Activated naive CD8-positive, alpha-beta T cell treated with anti-CD3 and anti-CD28 coated beads for 36 hours (primary cell): ENCODE data around the gene MYL9. TPM values are rescaled to one million over a fixed set of nuclear protein-coding genes. Genes with fewer than 3 reads are reported as not detected.

ENCODE experiments used
- DNase-seq: peaks from one replicate; pipeline ENCODE4 v3.0.0; 2021
- H3K27ac Mint-ChIP-seq: one replicate; pipeline ENCODE4 v1.8.0; 2022; ENCODE audit warnings: mild to moderate bottlenecking, moderate library complexity, mixed read lengths
- H3K27me3 Mint-ChIP-seq: one replicate; pipeline ENCODE4 v1.8.0; 2022; ENCODE audit warnings: mild to moderate bottlenecking, mixed read lengths
- H3K36me3 Mint-ChIP-seq: one replicate; pipeline ENCODE4 v1.8.0; 2021; ENCODE audit warnings: mild to moderate bottlenecking, mixed read lengths
- H3K4me1 Mint-ChIP-seq: one replicate; pipeline ENCODE4 v1.8.0; 2021; ENCODE audit warnings: mixed read lengths
- H3K4me3 Mint-ChIP-seq: one replicate; pipeline ENCODE4 v1.8.0; 2022; ENCODE audit warnings: mild to moderate bottlenecking, moderate library complexity, mixed read lengths
- H3K9me3 Mint-ChIP-seq: one replicate; pipeline ENCODE4 v1.8.0; 2022; ENCODE audit warnings: mixed read lengths
- total RNA-seq, 2 experiments: library from RNA; stranded (reverse); gene quantifications; one replicate each; pipeline ENCODE4 v1.2.3, GENCODE V29; 2021

Gene MYL9
- under 1 TPM in 1 of 2 experiments, not detected in 1; 0.12 TPM for total RNA-seq

DNA sequence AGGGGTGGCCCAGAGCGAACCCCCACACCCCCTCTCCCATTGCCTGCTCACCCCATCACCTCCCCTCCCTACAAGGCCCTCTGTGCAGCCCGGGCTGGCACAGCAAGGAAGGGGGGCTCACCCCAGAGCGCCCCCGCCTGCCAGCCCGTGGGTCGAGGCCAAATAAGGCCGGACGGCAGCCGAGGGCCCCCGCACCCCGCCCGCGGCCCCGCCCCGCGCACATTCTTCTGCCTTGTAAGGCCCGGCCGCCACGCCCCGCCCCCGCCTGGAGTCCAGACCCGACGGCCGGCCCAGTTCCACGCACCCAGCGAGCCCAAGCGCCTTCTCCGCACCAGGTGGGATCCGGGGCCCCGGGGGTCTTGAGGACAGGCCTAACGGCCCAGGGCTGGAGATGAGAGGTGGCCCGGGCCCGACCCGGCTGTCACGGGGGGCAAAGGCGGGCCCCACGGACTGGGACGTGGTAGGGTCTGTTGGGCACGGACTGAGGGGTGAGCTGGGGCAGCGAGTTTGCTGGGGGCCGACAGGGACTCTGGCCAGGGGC lies at the start of gene MYL9:
TSS of gene MYL9 (plus strand) at position 293 of the 541 bp plus-strand sequence. CDS start 3,366 bp downstream, outside the sequence.
- Mint-ChIP-seq H3K9me3 (no peaks in the 10 kb centered on the region), H3K4me3 (no peak within 1 kb of the TSS), H3K27me3 (no peaks in the 10 kb centered on the region), H3K36me3 (no peaks in the 10 kb centered on the region), H3K4me1 (peaks cover 5% of the 10 kb centered on the region), H3K27ac (no peak within 1 kb of the TSS)
- no peak for DNase-seq

DNA sequence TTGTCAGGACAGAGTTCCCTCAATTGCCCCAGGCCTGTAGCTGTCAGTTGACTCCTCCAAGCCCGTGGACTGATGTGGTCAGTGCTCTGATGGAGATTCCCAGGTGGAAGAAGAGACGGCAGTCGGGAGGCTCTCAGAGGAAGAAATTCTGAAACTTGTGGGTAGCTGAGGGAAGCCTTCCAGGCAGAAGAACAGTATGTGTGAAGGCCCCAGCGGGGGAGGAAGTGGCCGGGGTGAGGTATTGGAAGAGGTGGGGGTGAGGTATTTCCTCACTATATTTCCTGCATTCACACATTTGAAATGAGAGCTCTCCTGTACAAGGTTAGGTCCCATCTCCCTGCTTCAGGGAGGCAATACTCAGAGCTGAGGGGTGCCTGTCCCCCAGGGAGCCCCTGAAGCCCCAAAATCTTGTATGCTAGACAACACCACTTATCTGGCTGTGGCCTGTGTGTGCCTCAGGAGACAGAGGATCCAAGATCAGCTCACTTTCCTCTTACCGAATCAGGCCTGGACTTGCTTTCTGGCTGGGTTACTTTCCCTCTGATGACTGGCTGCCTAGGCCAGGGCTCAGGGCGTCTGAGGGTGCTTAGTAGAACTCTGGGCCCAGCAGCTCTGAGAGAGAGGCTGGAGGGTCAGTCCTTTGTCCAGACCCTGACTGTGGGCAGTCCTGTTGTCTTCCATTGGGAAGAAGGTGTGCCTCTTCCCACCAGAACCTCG lies 49.3 kb upstream of the MYL9 start:
- H3K36me3 Mint-ChIP-seq = peaks cover 3% of the 10 kb centered on the region
- peak overlapping the region; percentile 1 for H3K4me3 Mint-ChIP-seq
- peak; percentile 58 for DNase-seq
- H3K27me3 Mint-ChIP-seq = no peaks in the 10 kb centered on the region
- peak overlapping the region; percentile 81 for H3K27ac Mint-ChIP-seq
- no peaks in the 10 kb centered on the region for H3K9me3 Mint-ChIP-seq
- peaks cover 32% of the 10 kb centered on the region for H3K4me1 Mint-ChIP-seq

GRCh38 chr20:36493051-36493800 lies 48.1 kb upstream of the MYL9 start:
- peaks cover 32% of the 10 kb centered on the region for H3K4me1 Mint-ChIP-seq
- no peak for DNase-seq
- H3K9me3 Mint-ChIP-seq = no peaks in the 10 kb centered on the region
- no peak overlapping the region for H3K27ac Mint-ChIP-seq
- no peak overlapping the region for H3K4me3 Mint-ChIP-seq
- H3K36me3 Mint-ChIP-seq = peaks cover 3% of the 10 kb centered on the region
- no peaks in the 10 kb centered on the region for H3K27me3 Mint-ChIP-seq

- Mint-ChIP-seq H3K36me3 (peaks cover 3% of the 10 kb centered on the region), H3K27me3 (no peaks in the 10 kb centered on the region), H3K4me3 (no peak overlapping the region), H3K27ac (no peak overlapping the region), H3K4me1 (peaks cover 32% of the 10 kb centered on the region), H3K9me3 (no peaks in the 10 kb centered on the region)
- DNase-seq = no peak
Measured at GRCh38 chr20:36493801-36494114, 47.6 kb upstream of the MYL9 start.

DNA sequence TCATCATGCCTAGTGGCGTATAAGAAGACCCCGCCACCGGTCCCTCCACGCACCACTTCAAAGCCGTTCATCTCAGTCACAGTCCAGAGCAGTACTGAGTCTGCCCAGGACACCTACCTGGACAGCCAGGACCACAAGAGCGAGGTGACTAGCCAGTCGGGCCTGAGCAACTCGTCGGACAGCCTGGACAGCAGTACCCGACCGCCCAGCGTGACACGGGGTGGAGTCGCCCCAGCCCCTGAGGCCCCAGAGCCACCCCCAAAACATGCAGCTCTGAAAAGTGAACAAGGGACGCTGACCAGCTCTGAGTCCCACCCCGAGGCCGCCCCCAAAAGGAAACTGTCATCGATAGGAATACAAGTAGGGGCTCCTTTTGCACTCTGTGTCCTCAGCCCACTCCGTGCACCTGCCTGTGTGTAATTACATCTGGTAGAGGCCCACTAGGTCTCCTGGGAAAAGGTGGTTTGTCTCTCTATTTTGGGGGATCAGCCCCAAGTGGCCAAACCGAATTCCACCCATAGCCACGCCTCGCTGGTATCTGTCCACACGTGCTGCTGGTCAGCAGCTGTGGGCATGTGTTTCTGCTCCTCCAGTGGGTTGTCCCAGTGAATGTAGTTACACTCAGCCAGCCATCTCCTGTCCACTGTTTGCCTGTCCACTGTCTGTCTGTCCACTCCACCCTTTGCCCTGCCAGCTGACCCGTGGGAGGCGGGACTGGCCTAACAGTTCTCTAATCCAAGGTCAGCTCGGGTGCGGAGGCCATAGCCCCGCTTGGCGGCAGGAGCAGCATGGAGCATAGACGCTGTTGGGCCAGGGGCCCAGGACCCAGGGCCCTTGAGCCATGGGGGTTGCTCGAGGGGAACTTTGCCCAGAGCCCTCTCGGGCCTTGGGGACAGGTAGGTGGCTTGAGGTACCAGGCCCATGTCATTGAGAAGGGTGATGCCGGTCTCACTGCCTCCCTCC lies 44.3 kb upstream of the MYL9 start:
- H3K4me3 Mint-ChIP-seq = no peak overlapping the region
- no peaks in the 10 kb centered on the region for H3K27me3 Mint-ChIP-seq
- no peaks in the 10 kb centered on the region for H3K9me3 Mint-ChIP-seq
- H3K36me3 Mint-ChIP-seq = no peaks in the 10 kb centered on the region
- DNase-seq = no peak
- H3K27ac Mint-ChIP-seq = no peak overlapping the region
- H3K4me1 Mint-ChIP-seq = peaks cover 23% of the 10 kb centered on the region

DNA sequence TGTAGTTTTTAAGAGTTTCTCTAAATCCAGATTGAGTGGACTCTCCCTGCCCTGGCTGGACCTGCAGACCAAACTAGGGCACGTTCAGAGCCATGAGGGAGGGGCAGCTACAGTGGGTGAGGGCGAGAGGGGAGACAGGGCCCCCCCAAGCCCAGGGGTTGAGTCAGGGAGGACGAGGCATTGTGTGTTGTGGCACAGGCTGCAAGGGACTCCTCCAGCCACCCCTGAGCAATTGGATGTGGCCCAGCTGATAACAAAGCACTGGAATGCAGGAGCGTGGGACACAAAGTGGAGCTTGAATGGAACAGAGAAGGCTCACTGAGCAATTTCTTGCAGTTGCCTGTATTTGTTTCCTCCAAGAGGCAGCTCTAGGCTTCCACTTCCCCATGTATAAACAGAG lies 43.5 kb upstream of the MYL9 start:
- H3K4me1 Mint-ChIP-seq = peaks cover 16% of the 10 kb centered on the region
- H3K27me3 Mint-ChIP-seq = no peaks in the 10 kb centered on the region
- no peaks in the 10 kb centered on the region for H3K9me3 Mint-ChIP-seq
- no peak overlapping the region for H3K27ac Mint-ChIP-seq
- DNase-seq = no peak
- no peak overlapping the region for H3K4me3 Mint-ChIP-seq
- no peaks in the 10 kb centered on the region for H3K36me3 Mint-ChIP-seq

GRCh38 chr20:36498386-36499179 lies 42.7 kb upstream of the MYL9 start:
- no peaks in the 10 kb centered on the region for H3K27me3 Mint-ChIP-seq
- H3K9me3 Mint-ChIP-seq = no peaks in the 10 kb centered on the region
- peaks cover 11% of the 10 kb centered on the region for H3K4me1 Mint-ChIP-seq
- no peak overlapping the region for H3K27ac Mint-ChIP-seq
- no peak overlapping the region for H3K4me3 Mint-ChIP-seq
- H3K36me3 Mint-ChIP-seq = no peaks in the 10 kb centered on the region
- no peak for DNase-seq

DNA sequence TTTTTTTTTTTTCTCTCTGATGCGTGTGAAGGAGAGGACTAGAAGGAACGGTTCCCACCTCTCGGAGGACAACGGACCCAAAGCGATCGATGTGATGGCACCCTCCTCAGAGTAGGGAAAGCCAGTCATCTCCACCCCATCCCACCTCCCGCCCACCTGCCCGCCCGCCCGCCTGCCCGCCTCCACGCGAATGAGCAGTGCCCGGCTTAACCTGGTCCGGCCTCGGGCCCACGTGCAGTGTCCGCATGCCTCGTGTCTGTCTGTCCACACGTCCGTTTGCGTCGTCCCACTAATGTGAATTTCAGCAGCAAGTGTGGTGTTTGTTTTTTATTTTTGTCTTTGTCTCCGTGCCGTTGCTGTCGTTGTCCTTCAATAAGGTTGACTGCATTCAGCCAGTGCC lies 42.1 kb upstream of the MYL9 start:
- Mint-ChIP-seq H3K4me3 (no peak overlapping the region), H3K27me3 (no peaks in the 10 kb centered on the region), H3K27ac (no peak overlapping the region), H3K36me3 (peaks cover 2% of the 10 kb centered on the region), H3K4me1 (peaks cover 11% of the 10 kb centered on the region), H3K9me3 (no peaks in the 10 kb centered on the region)
- DNase-seq = no peak

DNA sequence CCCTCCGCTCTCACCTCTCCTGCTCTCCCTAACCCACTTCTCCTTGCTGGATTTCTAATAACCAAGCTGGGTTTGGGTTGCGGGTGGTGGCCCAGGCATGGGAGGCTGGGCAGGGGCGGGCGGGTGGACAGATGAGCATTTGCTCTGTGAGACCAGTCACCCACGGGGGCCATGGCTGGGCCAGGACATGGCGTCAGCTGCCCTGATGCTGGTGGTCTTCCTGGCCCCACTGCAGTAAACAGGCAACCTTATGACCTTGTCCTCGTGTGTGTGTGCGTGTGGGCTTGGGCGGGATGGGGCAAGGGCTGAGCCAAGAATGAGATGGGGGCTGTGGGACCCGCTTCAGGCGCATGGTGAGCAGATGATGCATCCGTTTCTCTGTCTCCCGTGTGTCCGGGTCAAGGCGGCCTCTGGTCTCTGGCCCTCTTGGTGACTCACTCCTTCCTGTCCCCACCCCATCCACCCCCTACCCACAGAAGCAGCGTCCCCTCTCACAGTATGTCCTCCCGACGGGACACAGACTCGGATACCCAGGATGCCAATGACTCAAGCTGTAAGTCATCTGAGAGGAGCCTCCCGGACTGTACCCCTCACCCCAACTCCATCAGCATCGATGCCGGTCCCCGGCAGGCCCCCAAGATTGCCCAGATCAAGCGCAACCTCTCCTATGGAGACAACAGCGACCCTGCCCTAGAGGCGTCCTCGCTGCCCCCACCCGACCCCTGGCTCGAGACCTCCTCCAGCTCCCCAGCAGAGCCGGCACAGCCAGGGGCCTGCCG lies 41.4 kb upstream of the MYL9 start:
- DNase-seq = no peak
- Mint-ChIP-seq H3K4me1 (peaks cover 9% of the 10 kb centered on the region), H3K36me3 (peaks cover 3% of the 10 kb centered on the region), H3K27ac (no peak overlapping the region), H3K4me3 (no peak overlapping the region), H3K27me3 (no peaks in the 10 kb centered on the region), H3K9me3 (no peaks in the 10 kb centered on the region)

GRCh38 chr20:36501367-36502006 lies 39.8 kb upstream of the MYL9 start:
- H3K4me3 Mint-ChIP-seq = no peak overlapping the region
- H3K27me3 Mint-ChIP-seq = no peaks in the 10 kb centered on the region
- peaks cover 3% of the 10 kb centered on the region for H3K36me3 Mint-ChIP-seq
- peak overlapping the region; percentile 8 for H3K27ac Mint-ChIP-seq
- peaks cover 11% of the 10 kb centered on the region for H3K4me1 Mint-ChIP-seq
- DNase-seq = no peak
- H3K9me3 Mint-ChIP-seq = no peaks in the 10 kb centered on the region

- DNase-seq = no peak
- Mint-ChIP-seq H3K27ac (no peak overlapping the region), H3K36me3 (peaks cover 3% of the 10 kb centered on the region)
Measured at GRCh38 chr20:36504295-36504694, 37.0 kb upstream of the MYL9 start.

GRCh38 chr20:36506253-36506652 lies 35.1 kb upstream of the MYL9 start:
- peaks cover 9% of the 10 kb centered on the region for H3K4me1 Mint-ChIP-seq
- no peak overlapping the region for H3K4me3 Mint-ChIP-seq
- H3K27me3 Mint-ChIP-seq = no peaks in the 10 kb centered on the region
- DNase-seq = no peak
- H3K27ac Mint-ChIP-seq = no peak overlapping the region
- no peaks in the 10 kb centered on the region for H3K9me3 Mint-ChIP-seq
- peaks cover 3% of the 10 kb centered on the region for H3K36me3 Mint-ChIP-seq

More at GRCh38 chr20:36504295-36504694, 37.0 kb upstream of the MYL9 start:
- no peaks in the 10 kb centered on the region for H3K9me3 Mint-ChIP-seq
- H3K4me1 Mint-ChIP-seq = peaks cover 11% of the 10 kb centered on the region
- H3K27me3 Mint-ChIP-seq = no peaks in the 10 kb centered on the region
- no peak overlapping the region for H3K4me3 Mint-ChIP-seq

- Mint-ChIP-seq H3K4me3 (no peak overlapping the region), H3K4me1 (peaks cover 4% of the 10 kb centered on the region), H3K27ac (no peak overlapping the region), H3K27me3 (no peaks in the 10 kb centered on the region), H3K36me3 (peaks cover 3% of the 10 kb centered on the region), H3K9me3 (no peaks in the 10 kb centered on the region)
- no peak for DNase-seq
Measured at GRCh38 chr20:36507746-36508145, 33.6 kb upstream of the MYL9 start.
